Effector memory CD8-positive, alpha-beta T cell (primary cell): ENCODE measurements around the gene TJAP1.
A peak's percentile ranks its signal among the peaks of the same experiment; 100 is the strongest.
"Not testable (repeated sequence)": the region's sequence is repeated elsewhere in the genome, so short reads cannot be mapped to it uniquely, and the experiment has no call there.

Experiments
- ATAC-seq: fragments of 150-1000 bp; cut with Tn5 transposase; replicated peaks from 2 replicates; pipeline ENCODE4 v1.10.0; 2021; ENCODE audit warnings: mild to moderate bottlenecking, moderate library complexity
- DNase-seq, 3 experiments: peaks; one replicate each; pipeline ENCODE4 v3.0.0; 2021
- H3K27ac Mint-ChIP-seq, 2 donors: one replicate each; pipeline ENCODE4 v1.8.0; 2022; ENCODE audit warnings: mild to moderate bottlenecking in 2 of 2, mixed read lengths in 2 of 2, moderate library complexity in 2 of 2
- H3K27me3 Mint-ChIP-seq, 2 donors: one replicate each; pipeline ENCODE4 v1.8.0; 2022; ENCODE audit warnings: mixed read lengths in 2 of 2
- H3K36me3 Mint-ChIP-seq: one replicate; pipeline ENCODE4 v1.8.0; 2022; ENCODE audit warnings: mild to moderate bottlenecking, moderate library complexity, mixed read lengths; ENCODE audit not compliant: insufficient read depth
- H3K4me1 Mint-ChIP-seq, 2 donors: one replicate each; pipeline ENCODE4 v1.8.0; 2022; ENCODE audit warnings: low read depth in 2 of 2, mixed read lengths in 2 of 2
- H3K4me3 Mint-ChIP-seq, 2 donors: one replicate each; pipeline ENCODE4 v1.8.0; 2022; ENCODE audit warnings: mild to moderate bottlenecking in 2 of 2, mixed read lengths in 2 of 2, moderate library complexity in 2 of 2
- H3K9me3 Mint-ChIP-seq, 2 donors: one replicate each; pipeline ENCODE4 v1.8.0; 2022; ENCODE audit warnings: mixed read lengths in 2 of 2

TJAP1 gene

GRCh38 chr6:43494766-43495165 is 17.4 kb downstream of the TJAP1 start:
- Mint-ChIP-seq H3K4me3 (peak overlapping the region; percentile 62 to 75), H3K27ac (peak overlapping the region; percentile 94 to 96), H3K36me3 (peaks cover 8% of the 10 kb centered on the region), H3K9me3 (no peaks in the 10 kb centered on the region), H3K4me1 (peaks cover 33% of the 10 kb centered on the region in 2 donors), H3K27me3 (no peaks in the 10 kb centered on the region)
- DNase-seq (no peak), ATAC-seq (no peak)

DNA sequence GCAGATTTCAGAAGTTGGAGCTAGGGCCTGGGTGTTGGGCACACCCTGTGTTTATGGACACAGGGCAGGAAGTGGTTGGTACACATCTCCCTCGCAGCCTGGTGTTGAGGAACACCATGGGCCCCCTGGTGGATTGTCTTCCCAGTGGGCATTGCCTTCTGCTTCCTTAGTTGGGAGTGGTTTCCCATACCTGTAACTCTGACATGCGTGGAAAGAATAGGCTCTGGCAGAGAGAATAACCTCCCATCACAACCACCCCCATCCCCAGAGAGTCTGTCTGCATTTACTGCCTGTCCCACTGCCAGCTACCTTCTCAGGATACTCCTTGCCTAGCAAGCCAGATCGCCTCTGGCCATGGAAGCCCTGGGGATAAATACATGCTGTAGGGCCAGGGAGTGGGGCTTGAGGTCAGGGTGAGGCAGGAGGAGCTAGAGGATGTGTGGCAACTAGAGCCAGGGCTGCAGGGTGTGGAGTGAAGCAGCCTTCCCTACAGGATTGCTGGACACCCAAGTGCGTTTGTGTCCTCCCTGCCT is 18.1 kb downstream of the TJAP1 start:
- no peak for DNase-seq
- peak overlapping the region; percentile 94 to 96 for H3K27ac Mint-ChIP-seq
- H3K4me3 Mint-ChIP-seq, result peak overlapping the region; percentile 62 to 75
- H3K27me3 Mint-ChIP-seq, result no peaks in the 10 kb centered on the region
- H3K4me1 Mint-ChIP-seq, result peaks cover 27 to 28% of the 10 kb centered on the region in 2 donors
- H3K36me3 Mint-ChIP-seq, result peaks cover 8% of the 10 kb centered on the region
- peak; percentile 89 for ATAC-seq
- H3K9me3 Mint-ChIP-seq, result no peaks in the 10 kb centered on the region

DNA sequence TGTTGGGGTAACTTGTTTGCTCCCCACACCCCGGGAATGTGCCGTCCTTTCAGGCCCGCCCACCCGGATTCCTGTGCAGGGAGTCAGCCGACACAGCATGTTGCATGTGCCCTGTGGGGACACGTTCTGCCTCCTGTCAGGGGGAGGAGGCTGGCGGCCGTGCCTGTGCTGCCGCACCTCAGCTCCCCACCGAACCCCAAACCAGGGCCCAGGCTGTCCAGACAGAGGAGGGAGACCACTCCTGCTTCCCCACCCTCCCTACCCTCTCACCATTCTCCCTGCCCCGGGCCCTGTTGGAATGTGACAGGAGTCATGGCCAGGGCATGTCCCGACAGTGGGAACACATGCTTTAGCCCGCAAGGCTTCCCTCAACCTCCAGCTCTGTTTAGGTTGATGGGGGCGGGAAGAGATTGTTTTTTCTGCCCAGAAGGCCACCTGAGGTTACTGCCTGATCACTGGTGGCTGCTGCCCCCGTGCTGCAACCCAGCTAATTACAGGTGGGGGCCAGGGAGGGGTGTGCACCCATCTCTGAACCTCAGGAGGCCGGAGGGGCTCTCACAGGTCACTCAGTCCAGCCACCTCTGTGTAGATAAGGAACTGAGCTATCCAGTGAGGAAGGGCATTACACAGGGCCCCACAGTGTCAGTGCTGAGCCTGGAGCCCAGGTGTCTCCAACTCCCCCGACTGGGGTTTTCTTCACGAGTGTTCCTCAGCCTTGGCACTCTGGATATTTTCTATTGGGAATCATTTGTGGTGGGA is 19.2 kb downstream of the TJAP1 start:
- no peak for DNase-seq
- no peak overlapping the region for H3K4me3 Mint-ChIP-seq
- H3K9me3 Mint-ChIP-seq, result no peaks in the 10 kb centered on the region

GRCh38 chr6:43497129-43497396 is 19.7 kb downstream of the TJAP1 start:
- peak overlapping the region in 1 of 2 donors; percentile 71 for H3K27ac Mint-ChIP-seq

More for the DNA sequence above, 19.2 kb downstream of the TJAP1 start:
- peak; percentile 24 for ATAC-seq
- H3K27ac Mint-ChIP-seq, result peak overlapping the region in 1 of 2 donors; percentile 96
- H3K4me1 Mint-ChIP-seq, result peaks cover 27 to 28% of the 10 kb centered on the region in 2 donors
- H3K27me3 Mint-ChIP-seq, result no peaks in the 10 kb centered on the region
- peaks cover 8% of the 10 kb centered on the region for H3K36me3 Mint-ChIP-seq

GRCh38 chr6:43497689-43498088 is 20.3 kb downstream of the TJAP1 start:
- no peak for ATAC-seq
- Mint-ChIP-seq H3K9me3 (no peaks in the 10 kb centered on the region), H3K4me3 (no peak overlapping the region), H3K36me3 (peaks cover 3% of the 10 kb centered on the region), H3K4me1 (peaks cover 23 to 24% of the 10 kb centered on the region in 2 donors), H3K27ac (peak overlapping the region in 1 of 2 donors; percentile 71), H3K27me3 (no peaks in the 10 kb centered on the region)
- no peak for DNase-seq

More at GRCh38 chr6:43497129-43497396, 19.7 kb downstream of the TJAP1 start:
- Mint-ChIP-seq H3K9me3 (no peaks in the 10 kb centered on the region), H3K36me3 (peaks cover 6% of the 10 kb centered on the region), H3K4me1 (peaks cover 27 to 28% of the 10 kb centered on the region in 2 donors), H3K4me3 (no peak overlapping the region), H3K27me3 (no peaks in the 10 kb centered on the region)
- ATAC-seq, result no peak
- DNase-seq, result no peak

- Mint-ChIP-seq H3K27ac (peak overlapping the region in 1 of 2 donors; percentile 71), H3K4me1 (peaks cover 20 to 24% of the 10 kb centered on the region in 2 donors)
- H3K9me3 Mint-ChIP-seq, DNase-seq, H3K4me3 Mint-ChIP-seq, H3K36me3 Mint-ChIP-seq, ATAC-seq, H3K27me3 Mint-ChIP-seq: not testable (repeated sequence)
Observed at GRCh38 chr6:43498291-43498690, 20.9 kb downstream of the TJAP1 start.

DNA sequence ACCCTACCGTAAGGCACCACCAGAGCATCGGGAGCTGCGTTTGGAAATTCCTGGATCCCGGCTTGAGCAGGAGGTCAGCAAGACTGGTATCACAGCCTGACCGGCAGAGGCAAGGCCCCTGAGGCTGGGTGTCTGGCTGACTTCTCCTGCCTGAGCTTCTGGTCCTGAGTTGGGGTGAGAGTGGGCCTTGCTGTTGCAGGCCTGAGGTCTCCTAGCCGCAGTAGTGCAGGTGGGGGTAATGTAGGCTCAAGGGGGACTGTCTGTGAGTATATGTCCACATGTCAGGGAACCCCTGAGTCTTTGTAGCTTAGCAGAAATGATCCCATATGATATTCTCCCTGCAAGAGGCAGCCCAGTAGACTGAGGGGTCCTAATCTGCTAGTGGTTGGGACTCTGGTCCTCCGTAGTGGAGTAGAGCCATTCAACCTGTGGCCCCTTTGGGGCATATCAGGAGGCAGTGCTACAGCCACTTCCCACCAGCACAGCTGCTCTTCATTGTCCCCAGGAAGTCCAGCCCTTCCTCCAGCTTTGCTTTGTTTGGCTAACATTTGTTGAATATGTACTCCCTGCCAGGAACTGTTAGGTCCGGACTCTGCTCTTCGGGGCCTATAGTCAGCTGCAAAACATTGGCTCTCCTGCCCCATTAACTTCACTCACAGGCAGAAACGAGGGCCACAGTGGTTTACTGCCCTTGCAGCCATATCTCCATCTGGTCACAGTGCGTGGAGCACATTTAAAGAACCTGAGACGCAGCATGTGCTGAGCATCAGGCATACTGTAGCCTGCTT is 21.9 kb downstream of the TJAP1 start:
- Mint-ChIP-seq H3K4me3 (no peak overlapping the region), H3K27me3 (no peaks in the 10 kb centered on the region), H3K27ac (peak overlapping the region in 1 of 2 donors; percentile 67), H3K36me3 (peaks cover 9% of the 10 kb centered on the region), H3K4me1 (peaks cover 15 to 17% of the 10 kb centered on the region in 2 donors), H3K9me3 (no peaks in the 10 kb centered on the region)
- no peak for DNase-seq
- no peak for ATAC-seq

GRCh38 chr6:43500921-43501320 is 23.6 kb downstream of the TJAP1 start:
- Mint-ChIP-seq H3K9me3 (no peaks in the 10 kb centered on the region), H3K4me3 (no peak overlapping the region), H3K27ac (peak overlapping the region; percentile 71 to 85), H3K27me3 (no peaks in the 10 kb centered on the region), H3K36me3 (peaks cover 13% of the 10 kb centered on the region), H3K4me1 (peaks cover under 1 to 2% of the 10 kb centered on the region in 2 donors)
- DNase-seq (no peak), ATAC-seq (no peak)

GRCh38 chr6:43502666-43503065 is 25.3 kb downstream of the TJAP1 start:
- Mint-ChIP-seq H3K36me3 (peaks cover 21% of the 10 kb centered on the region), H3K4me1 (peaks cover 7 to 16% of the 10 kb centered on the region in 2 donors), H3K27me3 (peaks cover 0 to 5% of the 10 kb centered on the region in 2 donors), H3K4me3 (no peak overlapping the region), H3K27ac (peak overlapping the region in 1 of 2 donors; percentile 65), H3K9me3 (no peaks in the 10 kb centered on the region)
- DNase-seq, result no peak
- no peak for ATAC-seq

GRCh38 chr6:43503443-43503842 is 26.1 kb downstream of the TJAP1 start:
- no peak for DNase-seq
- peaks cover 7 to 18% of the 10 kb centered on the region in 2 donors for H3K4me1 Mint-ChIP-seq
- no peak for ATAC-seq
- H3K4me3 Mint-ChIP-seq, result no peak overlapping the region
- H3K36me3 Mint-ChIP-seq, result peaks cover 23% of the 10 kb centered on the region
- H3K27me3 Mint-ChIP-seq, result peaks cover 3 to 13% of the 10 kb centered on the region in 2 donors
- peak overlapping the region; percentile 33 to 65 for H3K27ac Mint-ChIP-seq
- no peaks in the 10 kb centered on the region for H3K9me3 Mint-ChIP-seq

- no peak for ATAC-seq
- Mint-ChIP-seq H3K27ac (no peak overlapping the region), H3K4me3 (no peak overlapping the region), H3K36me3 (peaks cover 27% of the 10 kb centered on the region), H3K9me3 (no peaks in the 10 kb centered on the region), H3K4me1 (peaks cover 12 to 25% of the 10 kb centered on the region in 2 donors), H3K27me3 (peaks cover 14 to 26% of the 10 kb centered on the region in 2 donors)
- DNase-seq, result no peak
Observed at GRCh38 chr6:43504756-43505593, 27.6 kb downstream of the TJAP1 start.

- no peaks in the 10 kb centered on the region for H3K9me3 Mint-ChIP-seq
- no peak for ATAC-seq
- peaks cover 12 to 27% of the 10 kb centered on the region in 2 donors for H3K4me1 Mint-ChIP-seq
- H3K4me3 Mint-ChIP-seq, result no peak overlapping the region
- H3K27ac Mint-ChIP-seq, result peak overlapping the region; percentile 90 to 92
- no peak for DNase-seq
- peaks cover 27% of the 10 kb centered on the region for H3K36me3 Mint-ChIP-seq
- peaks cover 14 to 26% of the 10 kb centered on the region in 2 donors for H3K27me3 Mint-ChIP-seq
Observed at GRCh38 chr6:43505718-43506117, 28.3 kb downstream of the TJAP1 start.

- Mint-ChIP-seq H3K27ac (peak overlapping the region; percentile 90 to 92), H3K4me1 (peaks cover 12 to 29% of the 10 kb centered on the region in 2 donors), H3K9me3 (no peaks in the 10 kb centered on the region), H3K36me3 (peaks cover 30% of the 10 kb centered on the region), H3K4me3 (no peak overlapping the region), H3K27me3 (peaks cover 14 to 26% of the 10 kb centered on the region in 2 donors)
- ATAC-seq (peak; percentile 4), DNase-seq (no peak)
Observed at GRCh38 chr6:43506171-43506570, 28.8 kb downstream of the TJAP1 start.
